ENCODE data around the gene SCFD2. TPM values are rescaled to one million over a fixed set of nuclear protein-coding genes. Genes with fewer than 3 reads are reported as not detected.

The SCFD2 gene
- total and polyA plus RNA-seq, 8 donors, result 11.4 to 26.6 (median 13.7) TPM

DNA sequence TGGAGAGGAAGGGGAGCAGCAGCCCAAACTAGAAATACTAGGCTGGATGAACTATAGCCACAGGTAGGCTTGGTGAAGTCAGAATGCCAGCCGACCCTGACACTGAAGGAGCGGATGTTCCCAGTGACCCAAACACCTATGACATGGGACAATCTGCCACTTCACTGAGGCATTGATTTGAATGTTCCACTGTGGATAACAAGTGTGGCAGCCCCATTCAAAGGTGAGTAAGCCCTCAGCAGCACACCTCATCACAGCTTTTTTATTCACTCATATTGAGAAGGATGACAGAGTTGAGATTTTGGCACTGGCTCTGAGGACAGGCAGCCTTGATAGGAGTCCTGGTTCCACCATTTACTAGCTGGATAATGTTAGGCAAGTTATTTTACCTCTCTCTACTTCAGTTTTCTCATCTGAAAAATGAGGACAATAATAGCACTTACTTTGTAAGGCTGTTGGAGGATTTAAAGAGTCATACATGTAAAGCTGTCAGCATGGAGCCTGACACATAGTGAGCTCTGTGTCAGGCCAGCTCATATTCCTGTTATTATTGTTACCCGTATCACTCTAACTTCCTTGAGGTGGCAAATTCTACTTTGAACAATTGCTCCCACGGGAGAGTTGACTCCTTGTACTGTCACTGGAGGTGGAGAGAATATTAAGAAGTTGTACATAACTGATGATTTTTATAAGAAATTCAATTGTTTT lies 389.2 kb downstream of the SCFD2 start:
- Histone ChIP-seq H3K4me3 (no peak overlapping the region), H3K27me3 (no peaks in the 10 kb centered on the region), H3K4me1 (no peaks in the 10 kb centered on the region), H3K9me3 (no peaks in the 10 kb centered on the region), H3K27ac (no peak overlapping the region), H3K36me3 (no peaks in the 10 kb centered on the region)
- no peak for ATAC-seq
- TF ChIP-seq, protein P1, sequence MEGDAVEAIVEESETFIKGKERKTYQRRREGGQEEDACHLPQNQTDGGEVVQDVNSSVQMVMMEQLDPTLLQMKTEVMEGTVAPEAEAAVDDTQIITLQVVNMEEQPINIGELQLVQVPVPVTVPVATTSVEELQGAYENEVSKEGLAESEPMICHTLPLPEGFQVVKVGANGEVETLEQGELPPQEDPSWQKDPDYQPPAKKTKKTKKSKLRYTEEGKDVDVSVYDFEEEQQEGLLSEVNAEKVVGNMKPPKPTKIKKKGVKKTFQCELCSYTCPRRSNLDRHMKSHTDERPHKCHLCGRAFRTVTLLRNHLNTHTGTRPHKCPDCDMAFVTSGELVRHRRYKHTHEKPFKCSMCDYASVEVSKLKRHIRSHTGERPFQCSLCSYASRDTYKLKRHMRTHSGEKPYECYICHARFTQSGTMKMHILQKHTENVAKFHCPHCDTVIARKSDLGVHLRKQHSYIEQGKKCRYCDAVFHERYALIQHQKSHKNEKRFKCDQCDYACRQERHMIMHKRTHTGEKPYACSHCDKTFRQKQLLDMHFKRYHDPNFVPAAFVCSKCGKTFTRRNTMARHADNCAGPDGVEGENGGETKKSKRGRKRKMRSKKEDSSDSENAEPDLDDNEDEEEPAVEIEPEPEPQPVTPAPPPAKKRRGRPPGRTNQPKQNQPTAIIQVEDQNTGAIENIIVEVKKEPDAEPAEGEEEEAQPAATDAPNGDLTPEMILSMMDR (IDR thresholded peaks at IDR 0.05), result no peak
- DNase-seq, result no peak
- intact Hi-C loops (cut with DNase I), result no loop called here

DNA sequence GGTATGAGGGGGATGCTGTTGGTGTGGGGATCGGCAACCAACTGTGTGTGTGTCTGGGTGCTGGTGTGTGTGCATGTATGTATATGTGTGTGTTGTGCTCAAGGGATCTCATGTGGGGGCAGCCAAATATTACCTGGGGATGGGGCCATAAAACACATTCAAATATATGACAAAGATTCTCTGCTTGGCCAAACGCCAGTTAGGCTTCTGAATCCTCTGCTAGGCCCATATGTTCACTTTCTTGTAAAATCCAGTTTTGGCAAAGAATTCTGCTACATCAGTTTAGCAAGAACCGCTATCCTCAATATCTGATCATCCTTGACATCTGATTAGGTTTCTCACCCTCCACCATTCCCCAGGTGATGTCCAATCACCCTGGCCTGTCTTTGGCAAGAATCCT lies 397.2 kb downstream of the SCFD2 start:
- Histone ChIP-seq H3K9me3 (peaks cover 0 to 4% of the 10 kb centered on the region in 2 donors), H3K4me3 (no peak overlapping the region), H3K27ac (no peak overlapping the region), H3K36me3 (no peaks in the 10 kb centered on the region), H3K27me3 (no peaks in the 10 kb centered on the region), H3K4me1 (no peaks in the 10 kb centered on the region)
- TF ChIP-seq, protein P1 (IDR thresholded peaks at IDR 0.05), result no peak
- intact Hi-C loops (cut with DNase I), result no loop called here
- no peak for ATAC-seq
- DNase-seq, result no peak

DNA sequence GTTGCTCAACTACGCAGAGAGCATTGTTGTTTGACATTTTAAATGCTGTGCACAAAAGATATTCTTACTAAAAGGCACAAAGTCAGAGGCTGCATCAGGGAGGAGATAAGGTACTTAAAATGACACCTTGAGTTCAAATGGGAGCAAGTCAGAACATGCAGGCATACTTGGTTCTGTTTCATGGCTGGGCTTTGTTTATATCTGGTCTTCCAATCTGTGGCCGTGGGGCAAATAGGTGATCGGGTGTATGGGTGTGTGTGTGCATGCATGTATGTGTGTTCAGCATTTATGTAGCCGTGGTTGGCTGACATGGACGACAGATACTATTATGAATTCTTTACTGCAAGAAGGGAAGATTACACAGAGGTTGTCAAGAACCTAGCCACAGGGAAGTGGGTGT lies 397.6 kb downstream of the SCFD2 start:
- intact Hi-C loops (cut with DNase I), result no loop called here

DNA sequence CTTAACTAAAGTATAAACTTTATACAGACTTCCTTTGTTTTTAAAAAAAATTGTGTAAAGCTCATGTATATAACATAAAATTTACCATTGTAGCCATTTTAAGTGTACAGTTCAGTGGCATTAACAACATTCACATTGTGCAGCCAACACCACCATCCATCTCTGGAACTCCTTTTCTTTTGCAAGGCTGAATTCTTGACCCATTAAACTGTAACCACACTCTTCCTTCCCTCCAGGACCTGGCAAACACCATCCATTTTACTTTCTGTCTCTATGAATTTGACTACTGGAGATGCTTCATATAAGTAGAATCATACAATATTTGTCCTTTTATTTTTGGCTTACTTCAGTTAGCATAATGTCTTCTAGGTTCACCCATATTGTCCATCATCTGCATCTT lies 399.1 kb downstream of the SCFD2 start:
- Histone ChIP-seq H3K27ac (no peak overlapping the region), H3K9me3 (peaks cover 0 to 4% of the 10 kb centered on the region in 2 donors), H3K36me3 (no peaks in the 10 kb centered on the region), H3K27me3 (no peaks in the 10 kb centered on the region), H3K4me3 (no peak overlapping the region), H3K4me1 (no peaks in the 10 kb centered on the region)
- ATAC-seq, result no peak
- no peak for DNase-seq
- TF ChIP-seq, protein P1 (IDR thresholded peaks at IDR 0.05), result no peak
- intact Hi-C loops (cut with DNase I), result no loop called here

More for the DNA sequence above, 397.6 kb downstream of the SCFD2 start:
- H3K4me3 ChIP-seq, result no peak overlapping the region
- TF ChIP-seq, protein P1 (IDR thresholded peaks at IDR 0.05), result no peak
- H3K9me3 ChIP-seq, result peaks cover 0 to 4% of the 10 kb centered on the region in 2 donors
- no peak overlapping the region for H3K27ac ChIP-seq
- DNase-seq (no peak), ATAC-seq (no peak)
- H3K36me3 ChIP-seq, result no peaks in the 10 kb centered on the region
- no peaks in the 10 kb centered on the region for H3K27me3 ChIP-seq
- H3K4me1 ChIP-seq, result no peaks in the 10 kb centered on the region

DNA sequence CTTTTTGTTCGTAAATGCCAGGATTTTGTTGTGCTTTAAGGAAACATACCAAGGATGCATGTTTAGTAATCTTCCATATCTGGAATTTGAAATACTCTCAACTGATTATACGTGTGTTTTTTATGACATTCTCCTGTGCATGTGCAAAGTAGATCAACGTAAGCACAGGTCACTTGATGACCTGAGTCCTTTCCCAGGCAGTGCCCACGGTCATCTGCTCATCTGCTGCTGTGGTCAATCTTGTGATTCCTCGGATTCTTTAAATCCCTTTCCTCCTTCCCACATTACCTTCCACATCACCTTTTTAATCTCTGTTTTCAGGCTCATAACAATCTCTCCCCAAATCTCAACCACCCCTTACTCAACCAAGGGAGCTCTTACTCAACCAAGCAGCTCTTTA lies 399.7 kb downstream of the SCFD2 start:
- no peaks in the 10 kb centered on the region for H3K36me3 ChIP-seq
- DNase-seq (no peak), ATAC-seq (no peak)
- H3K27me3 ChIP-seq, result no peaks in the 10 kb centered on the region
- no peak overlapping the region for H3K27ac ChIP-seq
- H3K4me1 ChIP-seq, result no peaks in the 10 kb centered on the region
- intact Hi-C loops (cut with DNase I), result no loop called here
- TF ChIP-seq, protein P1 (IDR thresholded peaks at IDR 0.05), result no peak
- no peak overlapping the region for H3K4me3 ChIP-seq
- peaks cover 0 to 4% of the 10 kb centered on the region in 2 donors for H3K9me3 ChIP-seq

Measured in left lung (tissue), 10 donors.